Measurements from ENCODE around the gene CELF3.
"Not testable (repeated sequence)": the region's sequence is repeated elsewhere in the genome, so short reads cannot be mapped to it uniquely, and the experiment has no call there.

The CELF3 gene

DNA sequence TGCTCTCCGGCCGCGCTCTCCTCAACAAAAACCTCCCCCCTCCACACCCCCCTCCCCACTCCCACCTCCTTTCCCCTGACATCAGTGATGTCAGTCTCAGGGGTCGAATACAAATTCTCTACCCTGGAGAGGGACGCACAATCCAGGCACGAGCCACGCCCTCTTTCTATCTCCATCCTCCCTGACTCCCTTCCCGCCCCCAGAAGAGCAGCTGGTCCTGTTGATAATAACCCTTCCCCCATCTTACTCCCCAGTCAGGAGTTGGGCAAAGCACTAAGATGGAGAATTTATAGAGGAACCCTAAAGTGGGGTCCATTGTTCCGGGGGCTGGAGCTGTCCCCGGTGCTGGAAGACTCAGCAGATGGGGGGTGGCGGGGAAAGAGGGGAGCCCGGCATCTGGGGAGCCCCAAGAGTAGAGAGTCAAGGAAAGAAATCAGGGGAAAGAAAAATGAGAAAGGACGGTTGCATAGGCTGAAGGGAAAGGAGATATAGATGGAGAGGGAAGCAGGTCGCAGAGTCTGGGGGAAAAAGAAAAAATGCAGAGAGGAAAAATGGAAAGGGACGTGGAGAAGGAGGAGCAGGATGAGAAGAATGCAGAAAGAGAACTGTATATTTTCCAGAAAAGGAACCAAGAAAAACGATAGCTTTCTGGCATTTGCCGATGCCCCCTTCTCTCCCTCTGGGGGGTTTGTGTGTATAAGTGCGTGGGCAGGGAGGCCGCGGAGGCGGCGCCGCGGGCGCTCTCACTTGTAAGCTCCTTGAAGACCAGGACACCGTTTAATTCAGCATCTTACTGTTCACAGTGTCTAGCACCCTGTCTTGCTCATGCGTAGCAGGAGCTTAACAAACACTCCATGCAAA lies at the start of gene CELF3:
Gene CELF3, minus strand, starts transcription at position 33 of the 861 bp plus-strand sequence. CDS start 783 bp downstream, outside the sequence.
- DNase-seq: peak in 46 of 56 donors; percentile 18 to 84 (median 53)

DNA sequence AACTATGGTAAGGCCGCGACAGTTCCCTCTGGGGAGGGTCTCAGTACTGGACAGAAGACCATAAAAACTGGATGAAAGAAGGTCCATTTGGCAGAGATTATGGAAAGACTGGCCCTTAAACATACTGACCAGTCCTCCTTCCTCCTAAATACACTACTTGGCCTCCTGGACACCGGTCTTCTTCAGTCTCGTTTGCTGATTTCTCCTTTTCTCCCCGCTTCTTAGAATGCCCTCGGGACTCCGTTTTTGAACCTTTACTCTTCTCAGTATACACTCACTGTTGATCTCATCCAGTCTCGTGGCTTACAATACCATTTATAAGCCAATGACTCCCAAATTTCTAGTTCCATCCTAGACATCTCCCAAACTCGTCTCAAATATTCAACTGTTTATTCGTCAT lies 47.4 kb upstream of the CELF3 start:
- peak in 1 of 56 donors; percentile 38 for DNase-seq

GRCh38 chr1:151762941-151763921 lies 46.6 kb upstream of the CELF3 start, which contains the start of gene MRPL9:
MRPL9 (minus strand) TSS chr1:151763496; CDS start chr1:151763479, 17 bp downstream.
- DNase-seq: peak in 55 of 56 donors; percentile 10 to 86 (median 68)

- no peak for DNase-seq
These were observed 44.2 kb upstream of the CELF3 start for GRCh38 chr1:151760597-151761385.

DNA sequence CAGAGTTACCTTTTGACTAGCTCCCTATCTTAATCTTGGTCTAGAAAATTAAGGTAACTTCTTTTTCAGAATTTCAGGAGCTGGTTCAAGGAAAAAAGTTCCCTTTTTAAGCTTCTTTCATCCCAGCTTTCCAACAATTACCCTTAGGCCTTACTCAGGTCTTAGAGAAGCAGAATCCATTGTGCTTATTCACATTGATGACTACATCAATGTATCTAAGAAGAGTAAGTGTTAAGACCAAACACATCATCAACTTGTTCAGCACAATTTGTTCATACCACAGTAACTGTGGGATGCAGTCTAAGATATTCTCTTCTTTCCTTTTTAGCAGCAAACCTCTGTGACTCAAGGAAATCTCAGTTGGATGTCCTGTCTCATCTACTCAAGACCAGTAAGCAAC lies 42.6 kb upstream of the CELF3 start:
- no peak for DNase-seq

- no peak for DNase-seq
These were observed 39.7 kb upstream of the CELF3 start for GRCh38 chr1:151756291-151756690.

- no peak for DNase-seq
These were observed 24.9 kb upstream of the CELF3 start for GRCh38 chr1:151741516-151741915.

GRCh38 chr1:151739590-151740355 lies 23.2 kb upstream of the CELF3 start:
- no peak for DNase-seq

- DNase-seq: no peak
These were observed 20.9 kb upstream of the CELF3 start for GRCh38 chr1:151737479-151737878.

DNA sequence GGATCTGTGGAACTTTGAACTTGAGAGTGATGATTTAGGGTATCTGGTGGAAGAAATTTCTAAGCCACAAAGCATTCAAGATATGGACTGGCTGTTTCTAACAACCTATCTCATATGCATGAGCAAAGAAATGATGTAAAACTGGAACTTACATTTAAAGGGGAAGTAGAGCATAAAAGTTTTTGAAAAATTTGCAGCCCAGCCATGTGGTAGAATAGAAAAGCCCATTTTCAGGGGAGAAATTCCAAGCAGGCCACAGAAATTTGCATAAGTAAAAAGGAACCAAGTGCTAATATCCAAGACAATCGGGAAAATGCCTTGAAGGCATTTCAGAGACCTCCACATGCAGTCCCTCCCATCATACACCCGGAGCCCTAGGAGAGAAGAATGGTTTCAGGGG lies 20.4 kb upstream of the CELF3 start:
- DNase-seq: no peak

- not testable (repeated sequence) for DNase-seq
These were observed 17.4 kb upstream of the CELF3 start for GRCh38 chr1:151733995-151734394.

- no peak for DNase-seq
These were observed 16.5 kb upstream of the CELF3 start for GRCh38 chr1:151733126-151733525.

DNA sequence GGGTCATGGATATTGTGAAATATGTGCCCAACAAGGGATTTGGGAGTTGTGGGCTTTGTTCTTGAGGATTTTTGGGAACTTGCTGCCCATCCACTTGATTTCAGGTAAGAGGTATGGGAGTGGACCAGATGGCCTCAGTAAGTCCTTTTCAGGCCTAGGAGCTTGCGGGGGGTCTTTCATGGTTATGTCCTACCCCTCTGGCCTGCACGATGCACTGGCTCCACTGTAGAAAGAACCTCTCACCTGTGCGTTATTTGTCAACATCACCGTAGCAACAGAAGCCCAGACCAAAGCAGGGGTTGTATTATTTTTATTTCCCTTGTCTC lies 13.3 kb upstream of the CELF3 start:
- DNase-seq: no peak

- no peak for DNase-seq
These were observed 12.8 kb upstream of the CELF3 start for GRCh38 chr1:151729157-151729965.

- DNase-seq: peak in 42 of 56 donors; percentile 20 to 85 (median 60)
These were observed 11.8 kb upstream of the CELF3 start for GRCh38 chr1:151728151-151729054.

GRCh38 chr1:151723726-151724370 lies 7.2 kb upstream of the CELF3 start:
- DNase-seq: no peak

GRCh38 chr1:151721788-151722510 lies 5.3 kb upstream of the CELF3 start:
- DNase-seq: no peak
